Tibial nerve (tissue), 4 donors: Measurements from ENCODE around the gene CYFIP2. TPM values are rescaled to one million over a fixed set of nuclear protein-coding genes. Genes with fewer than 3 reads are reported as not detected.

ENCODE experiments used
- DNase-seq, 2 donors: peaks; one replicate each; pipeline ENCODE4 v3.0.0-alpha.2; 2019; ENCODE audit warnings: low spot score in 2 of 2
- H3K27ac ChIP-seq, 4 donors: fragments of 200-600 bp; sonication (generic) in 3 of 4; one replicate each; pipeline ENCODE4 v1.5.1; 2017 to 2019; ENCODE audit warnings: mild to moderate bottlenecking in 1 of 4
- H3K27me3 ChIP-seq, 2 donors: fragments of 200-600 bp; sonication (generic) in 1 of 2; one replicate each; pipeline versions ENCODE4 v1.5.1 to v1.6.0; 2017 to 2019
- H3K36me3 ChIP-seq, 3 donors: fragments of 200-600 bp; sonication (generic); one replicate each; pipeline ENCODE4 v1.5.1; 2018 to 2019
- H3K4me1 ChIP-seq, 4 donors: fragments of 200-600 bp; sonication (generic) in 3 of 4; one replicate each; pipeline ENCODE4 v1.5.1; 2017 to 2019
- H3K4me3 ChIP-seq, 4 donors: fragments of 200-600 bp; sonication (generic) in 3 of 4; one replicate each; pipeline ENCODE4 v1.5.1; 2017 to 2019; ENCODE audit warnings: mild to moderate bottlenecking in 1 of 4, moderate library complexity in 1 of 4
- H3K9me3 ChIP-seq, 4 donors: fragments of 200-600 bp; sonication (generic) in 3 of 4; one replicate each; pipeline ENCODE4 v1.5.1; 2017 to 2019
- CTCF ChIP-seq, 5 experiments: fragments of 200-600 bp in 3 of 5; fragments of 450-650 bp in 2 of 5; sonication (generic) in 3 of 5; IDR thresholded peaks; one replicate each; pipeline ENCODE4 v1.5.1; 2016 to 2019; ENCODE audit warnings: antibody characterized with exemption in 5 of 5, mild to moderate bottlenecking in 3 of 5, moderate library complexity in 2 of 5
- EP300 ChIP-seq, 2 donors: sonication (generic); formaldehyde crosslinking; IDR thresholded peaks; one replicate each; pipeline ENCODE4 v1.6.1; 2017; ENCODE audit warnings: antibody characterized with exemption in 2 of 2, mild to moderate bottlenecking in 1 of 2
- POLR2A ChIP-seq, 2 donors: fragments of 450-650 bp; IDR thresholded peaks; one replicate each; pipeline ENCODE4 v1.6.1; 2017; ENCODE audit warnings: antibody characterized with exemption in 2 of 2, mild to moderate bottlenecking in 2 of 2, moderate library complexity in 2 of 2
- WGBS, 2 donors: methylation state at CpG; one replicate each; pipeline ENCODE4 v1.1.5; 2018; 5-methylcytosine and 5-hydroxymethylcytosine counted together
- total RNA-seq, 4 donors: library from RNA; depleted of rRNA; stranded (reverse); fragments of >200 nt; gene quantifications; one replicate each; pipeline ENCODE4 v1.1.0, GENCODE V29; 2016

The CYFIP2 gene
- total RNA-seq, 4 donors from 2014 or later, result 14.4 to 27.3 (median 18.0) TPM

GRCh38 chr5:157370967-157371366 is 105.0 kb downstream of the CYFIP2 start:
- 53 to 60% methylated on average over 6 of the region's 6 CpGs for WGBS, 2 donors
- Histone ChIP-seq H3K4me1 (peaks cover 0 to 16% (median 2%) of the 10 kb centered on the region in 4 donors), H3K27ac (no peak overlapping the region), H3K27me3 (no peaks in the 10 kb centered on the region), H3K36me3 (peaks cover 0 to 9% (median 6%) of the 10 kb centered on the region in 3 donors), H3K9me3 (no peaks in the 10 kb centered on the region), H3K4me3 (no peak overlapping the region)
- DNase-seq, result no peak
- TF ChIP-seq CTCF (IDR thresholded peaks at IDR 0.05) (no peak), POLR2A (IDR thresholded peaks at IDR 0.05) (no peak), EP300 (IDR thresholded peaks at IDR 0.05) (no peak)

- 55 to 63% methylated on average over 5 of the region's 5 CpGs for WGBS, 2 donors
- no peaks in the 10 kb centered on the region for H3K27me3 ChIP-seq
- no peak for DNase-seq
- TF ChIP-seq EP300 (IDR thresholded peaks at IDR 0.05), result no peak
- TF ChIP-seq CTCF (IDR thresholded peaks at IDR 0.05), result no peak
- no peak for TF ChIP-seq POLR2A (IDR thresholded peaks at IDR 0.05)
- H3K27ac ChIP-seq, result no peak overlapping the region
- peaks cover 0 to 14% (median 1%) of the 10 kb centered on the region in 4 donors for H3K4me1 ChIP-seq
- no peak overlapping the region for H3K4me3 ChIP-seq
- peaks cover 0 to 9% (median 6%) of the 10 kb centered on the region in 3 donors for H3K36me3 ChIP-seq
- H3K9me3 ChIP-seq, result no peaks in the 10 kb centered on the region
Observed at GRCh38 chr5:157371655-157372471, 105.9 kb downstream of the CYFIP2 start.

GRCh38 chr5:157372472-157372822 is 106.5 kb downstream of the CYFIP2 start:
- no peak overlapping the region for H3K27ac ChIP-seq
- WGBS, 2 donors, result 72 to 77% methylated on average over 4 of the region's 4 CpGs
- H3K4me1 ChIP-seq, result peaks cover 0 to 9% (median 0%) of the 10 kb centered on the region in 4 donors

GRCh38 chr5:157378509-157378908 is 112.6 kb downstream of the CYFIP2 start:
- Histone ChIP-seq H3K36me3 (peaks cover 0 to 15% (median 0%) of the 10 kb centered on the region in 3 donors), H3K4me1 (peaks cover 0 to 5% (median 0%) of the 10 kb centered on the region in 4 donors), H3K9me3 (no peaks in the 10 kb centered on the region), H3K27me3 (no peaks in the 10 kb centered on the region), H3K27ac (no peak overlapping the region), H3K4me3 (no peak overlapping the region)
- 94 to 96% methylated on average over 6 of the region's 6 CpGs for WGBS, 2 donors
- DNase-seq, result no peak
- TF ChIP-seq POLR2A (IDR thresholded peaks at IDR 0.05), result no peak
- no peak for TF ChIP-seq CTCF (IDR thresholded peaks at IDR 0.05)

More at GRCh38 chr5:157372472-157372822, 106.5 kb downstream of the CYFIP2 start:
- Histone ChIP-seq H3K27me3 (no peaks in the 10 kb centered on the region), H3K36me3 (peaks cover 0 to 9% (median 6%) of the 10 kb centered on the region in 3 donors), H3K9me3 (no peaks in the 10 kb centered on the region), H3K4me3 (no peak overlapping the region)
- no peak for DNase-seq
- TF ChIP-seq CTCF (IDR thresholded peaks at IDR 0.05) (no peak), POLR2A (IDR thresholded peaks at IDR 0.05) (no peak), EP300 (IDR thresholded peaks at IDR 0.05) (no peak)

GRCh38 chr5:157379983-157380382 is 114.1 kb downstream of the CYFIP2 start:
- TF ChIP-seq CTCF (IDR thresholded peaks at IDR 0.05) (no peak), POLR2A (IDR thresholded peaks at IDR 0.05) (no peak), EP300 (IDR thresholded peaks at IDR 0.05) (no peak)
- DNase-seq, result no peak
- no peak overlapping the region for H3K27ac ChIP-seq
- peaks cover 0 to 7% (median 0%) of the 10 kb centered on the region in 4 donors for H3K4me1 ChIP-seq
- 91 to 96% methylated on average over 3 of the region's 3 CpGs for WGBS, 2 donors
- no peaks in the 10 kb centered on the region for H3K9me3 ChIP-seq
- no peak overlapping the region for H3K4me3 ChIP-seq
- H3K36me3 ChIP-seq, result peaks cover 0 to 10% (median 0%) of the 10 kb centered on the region in 3 donors
- no peaks in the 10 kb centered on the region for H3K27me3 ChIP-seq
